DMS53 (cell line): ENCODE data around the gene ZDHHC19.
"Not testable (repeated sequence)": the region's sequence is repeated elsewhere in the genome, so short reads cannot be mapped to it uniquely, and the experiment has no call there.

ENCODE experiments used
- DNase-seq: peaks from one replicate; lab custom pipeline; 2025; lab: John Stamatoyannopoulos, UW

The ZDHHC19 gene

GRCh38 chr3:196178993-196179379, 32.2 kb downstream of the ZDHHC19 start:
- DNase-seq, result no peak

- DNase-seq, result no peak
Measured at GRCh38 chr3:196177967-196178366, 33.2 kb downstream of the ZDHHC19 start.

GRCh38 chr3:196177567-196177966, 33.6 kb downstream of the ZDHHC19 start:
- DNase-seq, result no peak

- DNase-seq, result no peak
Measured at GRCh38 chr3:196175722-196176121, 35.5 kb downstream of the ZDHHC19 start.

GRCh38 chr3:196175116-196175625, 36.0 kb downstream of the ZDHHC19 start:
- no peak for DNase-seq

GRCh38 chr3:196174652-196175051, 36.5 kb downstream of the ZDHHC19 start:
- DNase-seq, result no peak

GRCh38 chr3:196170296-196170695, 40.9 kb downstream of the ZDHHC19 start:
- DNase-seq, result not testable (repeated sequence)

- no peak for DNase-seq
Measured at GRCh38 chr3:196169836-196170240, 41.4 kb downstream of the ZDHHC19 start.

GRCh38 chr3:196168808-196169391, 42.3 kb downstream of the ZDHHC19 start:
- no peak for DNase-seq

GRCh38 chr3:196166741-196167140, 44.5 kb downstream of the ZDHHC19 start:
- DNase-seq, result no peak

- no peak for DNase-seq
Measured at GRCh38 chr3:196165850-196166249, 45.4 kb downstream of the ZDHHC19 start.

- not testable (repeated sequence) for DNase-seq
Measured at GRCh38 chr3:196165006-196165575, 46.1 kb downstream of the ZDHHC19 start.

GRCh38 chr3:196164576-196164975, 46.6 kb downstream of the ZDHHC19 start:
- no peak for DNase-seq

GRCh38 chr3:196163666-196164493, 47.3 kb downstream of the ZDHHC19 start:
- DNase-seq, result no peak

- no peak for DNase-seq
Measured at GRCh38 chr3:196163212-196163611, 48.0 kb downstream of the ZDHHC19 start.

GRCh38 chr3:196162679-196163078, 48.5 kb downstream of the ZDHHC19 start:
- DNase-seq, result no peak

- DNase-seq, result peak; percentile 71
Measured at GRCh38 chr3:196159952-196160804, 51.0 kb downstream of the ZDHHC19 start.

- no peak for DNase-seq
Measured at GRCh38 chr3:196159526-196159925, 51.7 kb downstream of the ZDHHC19 start.

- DNase-seq, result no peak
Measured at GRCh38 chr3:196156160-196156559, 55.0 kb downstream of the ZDHHC19 start.

- peak; percentile 20 for DNase-seq
Measured at GRCh38 chr3:196150481-196150880, 60.7 kb downstream of the ZDHHC19 start.

GRCh38 chr3:196149831-196150301, 61.3 kb downstream of the ZDHHC19 start:
- no peak for DNase-seq

- no peak for DNase-seq
Measured at GRCh38 chr3:196149375-196149774, 61.8 kb downstream of the ZDHHC19 start.
